Thoracic aorta (tissue), 2 donors: ENCODE measurements around the gene DDX25. TPM values are rescaled to one million over a fixed set of nuclear protein-coding genes. Genes with fewer than 3 reads are reported as not detected.

Experiments used
- ATAC-seq: fragments of 150-250 bp; one replicate; pipeline ENCODE4 v1.8.0; 2017; ENCODE audit warnings: low read depth; ENCODE audit not compliant: insufficient number of reproducible peaks, low FRiP score
- DNase-seq: peaks from one replicate; pipeline ENCODE4 v3.0.0-alpha.2; 2020; ENCODE audit warnings: low spot score
- H3K27ac ChIP-seq, 2 donors: fragments of 200-600 bp; sonication (generic); 1 replicate in 1 of 2; 2 replicates in 1 of 2; pipeline ENCODE4 v1.5.1; 2016; ENCODE audit warnings: mild to moderate bottlenecking in 2 of 2, moderate library complexity in 2 of 2
- H3K27me3 ChIP-seq: fragments of 200-600 bp; sonication (generic); replicated peaks from 2 replicates; pipeline ENCODE4 v1.6.0; 2016; ENCODE audit warnings: mild to moderate bottlenecking; ENCODE audit not compliant: insufficient read depth
- H3K36me3 ChIP-seq: fragments of 200-600 bp; sonication (generic); one replicate; pipeline ENCODE4 v1.5.1; 2016
- H3K4me1 ChIP-seq, 2 donors: fragments of 200-600 bp; sonication (generic); 1 replicate in 1 of 2; 2 replicates in 1 of 2; pipeline versions ENCODE4 v1.5.1 to v1.6.0; 2016; ENCODE audit warnings: low read depth in 2 of 2, mild to moderate bottlenecking in 1 of 2; ENCODE audit not compliant: control insufficient read depth in 1 of 2
- H3K4me3 ChIP-seq: fragments of 200-600 bp; sonication (generic); 2 replicates; pipeline ENCODE4 v1.5.1; 2016; ENCODE audit warnings: mild to moderate bottlenecking
- H3K9me3 ChIP-seq: fragments of 200-600 bp; sonication (generic); 2 replicates; pipeline ENCODE4 v1.5.1; 2016
- CTCF ChIP-seq: fragments of 200-600 bp; sonication (generic); IDR thresholded peaks from one replicate; pipeline ENCODE4 v1.5.1; 2019; ENCODE audit warnings: antibody characterized with exemption
- total RNA-seq, 2 donors: library from RNA; depleted of rRNA; stranded (reverse); fragments of >200 nt; gene quantifications; one replicate each; pipeline versions ENCODE4 v1.1.0 to v1.2.3, GENCODE V29; 2016

The DDX25 gene
- total RNA-seq, 2 donors from 2014 or later: not detected

GRCh38 chr11:125933030-125933813 is 28.9 kb downstream of the DDX25 start:
- Histone ChIP-seq H3K4me1 (no peaks in the 10 kb centered on the region), H3K27ac (no peak overlapping the region), H3K36me3 (no peaks in the 10 kb centered on the region), H3K27me3 (no peaks in the 10 kb centered on the region), H3K9me3 (no peaks in the 10 kb centered on the region), H3K4me3 (no peak overlapping the region)
- DNase-seq (no peak), ATAC-seq (no peak)
- no peak for TF ChIP-seq CTCF

DNA sequence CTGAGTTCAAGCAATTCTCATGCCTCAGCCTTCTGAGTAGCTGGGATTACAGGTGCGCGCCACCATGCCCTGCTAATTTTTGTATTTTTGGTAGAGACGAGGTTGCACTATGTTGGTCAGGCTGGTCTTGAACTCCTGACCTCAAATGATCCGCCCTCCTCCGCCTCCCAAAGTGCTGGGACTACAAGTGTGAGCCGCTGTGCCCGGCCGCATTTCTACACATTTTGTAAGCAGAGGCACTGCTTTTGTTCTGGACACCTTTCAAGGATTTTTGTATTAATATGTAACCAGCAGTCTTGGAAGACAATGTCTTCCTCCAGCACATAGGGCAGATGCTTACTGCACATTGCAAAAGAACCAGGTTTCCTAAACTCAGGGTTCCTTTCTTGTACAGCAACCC is 30.2 kb downstream of the DDX25 start:
- no peak overlapping the region for H3K27ac ChIP-seq
- H3K9me3 ChIP-seq: no peaks in the 10 kb centered on the region
- TF ChIP-seq CTCF: no peak
- H3K36me3 ChIP-seq: no peaks in the 10 kb centered on the region
- no peak for DNase-seq
- no peak overlapping the region for H3K4me3 ChIP-seq
- H3K27me3 ChIP-seq: no peaks in the 10 kb centered on the region
- ATAC-seq: no peak
- H3K4me1 ChIP-seq: no peaks in the 10 kb centered on the region

DNA sequence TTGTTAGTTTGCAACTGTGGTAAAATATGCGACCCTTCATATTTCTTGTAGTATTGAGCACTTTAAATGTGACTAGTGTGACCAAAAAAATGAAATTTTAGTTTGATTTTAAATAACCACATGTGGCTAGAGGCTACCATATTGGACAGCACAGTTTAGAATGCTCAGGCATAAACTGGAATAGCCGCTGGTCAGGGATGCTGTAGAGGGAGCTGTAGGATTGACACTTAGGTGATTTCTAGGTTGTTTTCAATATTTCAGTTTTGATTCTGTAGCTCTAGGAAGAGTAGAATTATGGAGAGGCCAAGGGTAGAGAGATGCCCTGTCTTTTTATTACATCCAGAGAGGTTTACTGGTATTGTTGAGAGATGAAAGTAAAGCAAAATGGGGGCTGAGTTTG is 30.7 kb downstream of the DDX25 start:
- Histone ChIP-seq H3K36me3 (no peaks in the 10 kb centered on the region), H3K9me3 (no peaks in the 10 kb centered on the region), H3K4me1 (no peaks in the 10 kb centered on the region), H3K4me3 (no peak overlapping the region), H3K27ac (no peak overlapping the region), H3K27me3 (no peaks in the 10 kb centered on the region)
- no peak for TF ChIP-seq CTCF
- no peak for DNase-seq
- no peak for ATAC-seq

DNA sequence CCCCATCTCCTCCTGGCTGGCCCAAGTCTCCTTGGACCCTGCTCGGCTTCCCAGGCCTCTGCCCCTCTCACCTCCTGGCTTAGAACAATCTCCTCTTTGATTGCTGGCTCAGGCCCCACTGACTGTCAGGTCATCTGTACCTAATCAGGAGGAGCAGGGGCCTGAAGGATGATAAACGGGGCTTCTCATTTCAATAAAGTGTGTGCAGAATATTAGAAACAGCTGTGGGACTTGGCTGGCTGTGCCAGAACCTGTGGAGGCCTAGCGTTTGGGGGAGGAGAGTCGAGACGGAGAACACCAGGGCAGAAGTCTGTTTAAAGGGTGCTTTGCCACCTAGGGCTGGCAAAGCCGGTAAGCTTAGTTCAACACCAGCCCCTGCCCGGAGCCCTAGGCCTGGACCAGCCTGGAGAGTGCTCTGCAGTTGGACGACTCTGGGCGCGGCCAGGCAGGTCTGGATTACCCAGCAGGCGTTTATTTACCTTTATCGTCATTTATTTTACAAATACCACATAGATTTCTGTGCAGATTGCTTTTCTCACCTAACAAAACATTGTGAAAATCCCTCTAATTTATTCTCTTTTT is 31.4 kb downstream of the DDX25 start:
- DNase-seq: no peak
- H3K27me3 ChIP-seq: no peaks in the 10 kb centered on the region
- TF ChIP-seq CTCF: no peak
- H3K4me3 ChIP-seq: no peak overlapping the region
- no peak for ATAC-seq
- no peaks in the 10 kb centered on the region for H3K4me1 ChIP-seq
- H3K27ac ChIP-seq: no peak overlapping the region
- H3K9me3 ChIP-seq: no peaks in the 10 kb centered on the region
- no peaks in the 10 kb centered on the region for H3K36me3 ChIP-seq

DNA sequence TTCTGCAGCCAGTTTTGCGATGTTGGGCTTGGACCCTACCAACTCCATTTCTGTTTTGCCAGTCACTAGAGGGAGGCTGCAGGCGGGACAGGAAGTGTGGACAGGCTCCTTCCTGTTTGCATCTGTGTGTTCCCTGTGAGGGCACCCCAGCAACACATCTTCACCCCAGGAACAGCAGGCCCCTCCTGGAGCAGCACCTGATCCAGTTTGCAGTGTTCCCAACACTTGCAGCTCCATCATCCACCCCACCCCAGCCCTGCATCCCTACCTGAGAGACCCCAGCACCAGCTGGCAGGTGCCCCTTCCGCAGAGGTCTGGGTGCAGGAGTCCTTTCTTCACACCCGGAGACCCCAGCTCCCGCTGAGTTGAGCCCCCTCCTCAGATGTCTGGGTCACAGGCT is 34.1 kb downstream of the DDX25 start:
- no peak for DNase-seq
- H3K27me3 ChIP-seq: no peaks in the 10 kb centered on the region
- no peak overlapping the region for H3K27ac ChIP-seq
- no peaks in the 10 kb centered on the region for H3K36me3 ChIP-seq
- no peaks in the 10 kb centered on the region for H3K9me3 ChIP-seq
- H3K4me3 ChIP-seq: no peak overlapping the region
- no peak for TF ChIP-seq CTCF
- no peak for ATAC-seq
- no peaks in the 10 kb centered on the region for H3K4me1 ChIP-seq
